Stomach (tissue), 9 donors: Measurements from ENCODE around the gene PTX3. TPM values are rescaled to one million over a fixed set of nuclear protein-coding genes. Genes with fewer than 3 reads are reported as not detected.

Experiments used
- DNase-seq, 2 donors: peaks; one replicate each; pipeline versions ENCODE4 v3.0.0 to v3.0.0-alpha.2; 2013 to 2019
- H3K27ac ChIP-seq, 5 donors: fragments of 200-600 bp in 4 of 5; sonication (generic) in 4 of 5; one replicate each; pipeline ENCODE4 v1.5.1; 2013 to 2019; ENCODE audit warnings: mild to moderate bottlenecking in 1 of 5, moderate library complexity in 1 of 5
- H3K27me3 ChIP-seq, 3 donors: fragments of 200-600 bp; sonication (generic); one replicate each; pipeline ENCODE4 v1.5.1; 2017 to 2019; ENCODE audit warnings: mixed run types in 1 of 3
- H3K36me3 ChIP-seq, 4 donors: fragments of 200-600 bp; sonication (generic); 1 replicate in 3 of 4; 2 replicates in 1 of 4; pipeline ENCODE4 v1.5.1; 2016 to 2019
- H3K4me1 ChIP-seq, 4 donors: fragments of 200-600 bp; sonication (generic); one replicate each; pipeline ENCODE4 v1.5.1; 2016 to 2019
- H3K4me3 ChIP-seq, 4 donors: fragments of 200-600 bp; sonication (generic) in 3 of 4; one replicate each; pipeline ENCODE4 v1.5.1; 2016 to 2019; ENCODE audit warnings: mild to moderate bottlenecking in 1 of 4
- H3K9me3 ChIP-seq, 4 donors: fragments of 200-600 bp; sonication (generic); one replicate each; pipeline ENCODE4 v1.5.1; 2016 to 2019
- CTCF ChIP-seq, 7 experiments: fragments of 450-650 bp in 4 of 7; fragments of 200-600 bp in 3 of 7; sonication (generic) in 3 of 7; IDR thresholded peaks; one replicate each; pipeline ENCODE4 v1.5.1; 2016 to 2019; ENCODE audit warnings: antibody characterized with exemption in 7 of 7, control low read depth in 2 of 7, mild to moderate bottlenecking in 1 of 7
- EP300 ChIP-seq: sonication (generic); formaldehyde crosslinking; IDR thresholded peaks from one replicate; pipeline ENCODE4 v1.6.1; 2017; ENCODE audit warnings: antibody characterized with exemption
- POLR2A ChIP-seq, 4 donors: fragments of 450-650 bp; IDR thresholded peaks; one replicate each; pipeline ENCODE4 v1.6.1; 2016; ENCODE audit warnings: antibody characterized with exemption in 4 of 4, control low read depth in 2 of 4, mild to moderate bottlenecking in 1 of 4, moderate library complexity in 1 of 4
- POLR2AphosphoS5 ChIP-seq, 3 donors: sonication (generic); formaldehyde crosslinking; IDR thresholded peaks; one replicate each; pipeline ENCODE4 v1.6.1; 2016; ENCODE audit warnings: antibody characterized with exemption in 3 of 3
- WGBS, 5 donors: extraction: QIAGEN DNeasy Blood & Tissue Kit in 3 of 5; methylation state at CpG; one replicate each; pipeline versions ENCODE4 v1.1.5 to v1.1.7; 2013 to 2018; 5-methylcytosine and 5-hydroxymethylcytosine counted together
- intact Hi-C: fragments of 100-400 bp; cut with DNase I; formaldehyde crosslinking; loops from one replicate; pipeline ENCODE4 v1.15.1; 2023; ENCODE audit warnings: low total_unique reads
- polyA plus RNA-seq, 3 donors: library from polyadenylated mRNA; stranded (reverse); fragments of 200-250 nt; gene quantifications; one replicate each; pipeline ENCODE4 v1.2.3, GENCODE V29; 2013
- total RNA-seq, 5 donors: library from RNA; depleted of rRNA; stranded (reverse); fragments of >200 nt; gene quantifications; one replicate each; pipeline versions ENCODE4 v1.1.0 to v1.2.3, GENCODE V29; 2014 to 2016
- donor health status: healthy with polysubstance abuse.
- donor health status: Bipolar disorder and iron deficiency.
- donor health status: healthy.

Gene PTX3
- total and polyA plus RNA-seq, 8 donors: 0.45 to 25.7 (median 4.6) TPM

- no peaks in the 10 kb centered on the region for H3K36me3 ChIP-seq
- no peaks in the 10 kb centered on the region for H3K4me1 ChIP-seq
- no peaks in the 10 kb centered on the region for H3K9me3 ChIP-seq
- H3K27me3 ChIP-seq: no peaks in the 10 kb centered on the region
- H3K27ac ChIP-seq: no peak overlapping the region
- no peak overlapping the region for H3K4me3 ChIP-seq
- TF ChIP-seq CTCF (IDR thresholded peaks at IDR 0.05) (no peak), POLR2A (IDR thresholded peaks at IDR 0.05) (no peak), POLR2AphosphoS5 (IDR thresholded peaks at IDR 0.05) (no peak), EP300 (no peak)
- WGBS, 5 donors: 83 to 89% (median 87%) methylated on average over 3 of the region's 3 CpGs
- intact Hi-C loops: no loop called here
- no peak for DNase-seq
These were observed 38.1 kb upstream of the PTX3 start for GRCh38 chr3:157398598-157398997.

GRCh38 chr3:157404381-157404780 is 32.3 kb upstream of the PTX3 start:
- WGBS, 5 donors: 0 to 96% (median 41%) methylated on average over 1 of the region's 1 CpG
- TF ChIP-seq POLR2AphosphoS5 (IDR thresholded peaks at IDR 0.05): no peak
- no peak for TF ChIP-seq POLR2A (IDR thresholded peaks at IDR 0.05)
- TF ChIP-seq CTCF (IDR thresholded peaks at IDR 0.05): no peak
- TF ChIP-seq EP300: no peak
- Histone ChIP-seq H3K4me3 (no peak overlapping the region), H3K27me3 (no peaks in the 10 kb centered on the region), H3K9me3 (no peaks in the 10 kb centered on the region), H3K36me3 (no peaks in the 10 kb centered on the region), H3K4me1 (no peaks in the 10 kb centered on the region), H3K27ac (no peak overlapping the region)
- intact Hi-C loops: no loop called here
- no peak for DNase-seq

GRCh38 chr3:157405457-157405856 is 31.2 kb upstream of the PTX3 start:
- no peak for DNase-seq
- TF ChIP-seq CTCF (IDR thresholded peaks at IDR 0.05) (no peak), POLR2AphosphoS5 (IDR thresholded peaks at IDR 0.05) (no peak), POLR2A (IDR thresholded peaks at IDR 0.05) (no peak), EP300 (no peak)
- Histone ChIP-seq H3K4me3 (no peak overlapping the region), H3K9me3 (no peaks in the 10 kb centered on the region), H3K36me3 (no peaks in the 10 kb centered on the region), H3K27me3 (no peaks in the 10 kb centered on the region), H3K4me1 (no peaks in the 10 kb centered on the region), H3K27ac (no peak overlapping the region)
- intact Hi-C loops: no loop called here
- 73 to 87% (median 83%) methylated on average over 2 of the region's 2 CpGs for WGBS, 5 donors

- TF ChIP-seq POLR2A (IDR thresholded peaks at IDR 0.05): no peak
- TF ChIP-seq EP300: no peak
- no peak for TF ChIP-seq POLR2AphosphoS5 (IDR thresholded peaks at IDR 0.05)
- TF ChIP-seq CTCF (IDR thresholded peaks at IDR 0.05): no peak
- DNase-seq: no peak
- Histone ChIP-seq H3K27ac (no peak overlapping the region), H3K9me3 (no peaks in the 10 kb centered on the region), H3K4me3 (no peak overlapping the region), H3K36me3 (no peaks in the 10 kb centered on the region), H3K4me1 (no peaks in the 10 kb centered on the region), H3K27me3 (no peaks in the 10 kb centered on the region)
- WGBS, 5 donors: 73 to 80% (median 77%) methylated on average over 5 of the region's 5 CpGs
- intact Hi-C loops: no loop called here
These were observed 30.3 kb upstream of the PTX3 start for GRCh38 chr3:157406394-157406793.
